ENCODE results near the gene TP63. TPM values are rescaled to one million over a fixed set of nuclear protein-coding genes. Genes with fewer than 3 reads are reported as not detected.

Gene TP63
- total and polyA plus RNA-seq, 2 experiments from 2014 or later: not detected

GRCh38 chr3:189728915-189729314, 97.7 kb downstream of the TP63 start (continued):
- TF ChIP-seq ZNF462 (CRISPR knock-in tag; IDR thresholded peaks at IDR 0.05): no peak
- no peak for TF ChIP-seq CTCF (conservative IDR thresholded peaks at IDR 0.05; ENCODE audit: low read depth in 2 of 2)
- TF ChIP-seq NANOG (IDR thresholded peaks at IDR 0.05; ENCODE audit: borderline replicate concordance): no peak
- no peak for TF ChIP-seq CREB1 (CRISPR knock-in tag; IDR thresholded peaks at IDR 0.05; ENCODE audit: low read depth)
- TF ChIP-seq EZH2phosphoT487 (IDR thresholded peaks at IDR 0.05; ENCODE audit: unreplicated experiment): no peak
- no peak for TF ChIP-seq STAT1 (IDR thresholded peaks at IDR 0.05; ENCODE audit: unreplicated experiment)
- TF ChIP-seq ZNF114 (CRISPR knock-in tag; IDR thresholded peaks at IDR 0.05): no peak
- no peak for TF ChIP-seq REST (IDR thresholded peaks at IDR 0.05; ENCODE audit: unreplicated experiment)

All from GM23338 (cell line).